Stimulated activated CD8-positive, alpha-beta memory T cell treated with anti-CD3 and anti-CD28 coated beads, Interleukin-2, amount 100 ng/mL, for 1 hour (primary cell): ENCODE data around the gene TTLL13.

Source experiments
- DNase-seq, 2 donors: peaks; one replicate each; pipeline ENCODE4 v3.0.0-alpha.2; 2020; ENCODE audit warnings: low read depth in 2 of 2

TTLL13 gene

GRCh38 chr15:90214553-90215196, 34.7 kb upstream of the TTLL13 start:
- no peak for DNase-seq

GRCh38 chr15:90217671-90218394, 31.5 kb upstream of the TTLL13 start:
- no peak for DNase-seq

- DNase-seq = peak in 1 of 2 donors; percentile 41
These were observed 29.8 kb upstream of the TTLL13 start for GRCh38 chr15:90219421-90220141.

GRCh38 chr15:90221246-90221900, 28.0 kb upstream of the TTLL13 start:
- no peak for DNase-seq

GRCh38 chr15:90222547-90222946, 26.8 kb upstream of the TTLL13 start:
- DNase-seq = no peak

- no peak for DNase-seq
These were observed 25.8 kb upstream of the TTLL13 start for GRCh38 chr15:90223441-90224165.

- no peak for DNase-seq
These were observed 24.3 kb upstream of the TTLL13 start for GRCh38 chr15:90225047-90225446.

- no peak for DNase-seq
These were observed 23.7 kb upstream of the TTLL13 start for GRCh38 chr15:90225504-90226234.

- no peak for DNase-seq
These were observed 22.0 kb upstream of the TTLL13 start for GRCh38 chr15:90227336-90227735.

- no peak for DNase-seq
These were observed 21.3 kb upstream of the TTLL13 start for GRCh38 chr15:90227816-90228772.

- no peak for DNase-seq
These were observed 20.4 kb upstream of the TTLL13 start for GRCh38 chr15:90228960-90229359.

- no peak for DNase-seq
These were observed 19.3 kb upstream of the TTLL13 start for GRCh38 chr15:90230071-90230494.

GRCh38 chr15:90230610-90231009, 18.7 kb upstream of the TTLL13 start:
- DNase-seq = no peak

- peak; percentile 54 to 62 for DNase-seq
These were observed 18.0 kb upstream of the TTLL13 start for GRCh38 chr15:90231028-90232017.

- DNase-seq = no peak
These were observed 17.2 kb upstream of the TTLL13 start for GRCh38 chr15:90232196-90232595.

- DNase-seq = no peak
These were observed 16.4 kb upstream of the TTLL13 start for GRCh38 chr15:90232941-90233386.

GRCh38 chr15:90233387-90234095, 15.8 kb upstream of the TTLL13 start, which contains the start of gene CIB1:
Gene CIB1, minus strand, starts transcription at chr15:90233941. Its CDS starts 56 bp downstream, at chr15:90233885.
- DNase-seq = peak; percentile 91 to 93
